Fibroblast of peridontal ligament (primary cell): ENCODE measurements around the gene VRK3.

Experiments
- DNase-seq: peaks from one replicate; pipeline ENCODE4 v3.0.0-alpha.2; 2010; ENCODE audit errors: extremely low read depth

The VRK3 gene

DNA sequence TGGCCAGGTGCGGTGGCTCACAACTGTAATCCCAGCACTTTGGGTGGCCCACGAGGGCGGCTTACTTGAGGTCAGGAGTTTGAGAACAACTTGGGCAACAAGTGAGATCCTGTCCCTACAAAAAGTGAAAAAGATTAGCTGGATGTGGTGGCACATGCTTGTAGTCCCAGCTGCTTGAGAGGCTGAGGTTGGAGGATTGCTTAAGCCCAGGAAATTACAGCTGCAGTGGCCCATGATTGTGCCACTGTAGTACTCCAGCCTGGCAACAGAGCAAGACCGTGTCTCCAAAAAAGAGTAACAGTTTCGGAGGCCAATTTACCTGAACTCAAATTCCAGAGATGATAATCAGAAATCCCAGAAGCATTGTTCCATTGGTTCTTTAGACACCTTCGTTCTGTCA, 5.1 kb upstream of the VRK3 start:
- no peak for DNase-seq

GRCh38 chr19:50026550-50026906, 1.4 kb upstream of the VRK3 start:
- no peak for DNase-seq

DNA sequence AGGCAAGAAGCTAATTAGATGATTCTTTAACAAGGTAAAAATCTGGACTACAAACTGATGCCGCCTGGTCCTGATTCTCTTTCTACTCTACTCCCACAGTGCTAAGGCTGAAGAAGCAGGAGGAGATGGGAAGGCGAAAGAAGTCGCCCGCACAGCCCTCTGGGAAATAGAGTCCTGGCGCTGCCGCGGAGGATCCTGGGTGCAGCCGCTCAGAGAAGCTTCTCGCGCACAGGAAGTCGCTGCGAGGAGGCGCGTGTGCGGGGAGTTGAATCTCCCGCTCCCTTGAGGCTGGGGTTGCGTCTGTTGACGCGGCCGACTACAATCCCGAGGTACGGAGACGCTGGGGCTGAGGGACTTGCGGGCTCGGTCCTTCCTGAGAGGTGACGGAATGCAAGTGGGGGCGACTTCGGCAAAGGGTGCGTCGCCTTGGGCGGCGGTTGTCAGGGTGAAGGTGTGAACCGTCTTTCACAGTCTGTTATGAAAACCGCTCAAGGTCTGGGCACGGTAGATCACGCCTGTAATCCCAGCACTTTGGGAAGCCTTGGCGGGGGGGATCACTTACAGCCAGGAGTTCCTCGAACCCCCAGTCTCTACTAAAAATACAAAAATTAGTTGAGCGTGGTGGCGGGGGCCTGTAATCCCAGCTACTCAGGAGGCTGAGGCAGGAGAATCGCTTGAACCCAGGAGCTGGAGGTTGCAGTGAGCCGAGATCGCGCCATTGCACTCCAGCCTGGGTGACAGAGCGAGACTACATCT, 800 bp upstream of the VRK3 start, which contains the start of gene ZNF473:
ZNF473 (plus strand) TSS at position 212 of the 756 bp plus-strand sequence. CDS start 5,078 bp downstream, outside the sequence.
- DNase-seq, result no peak

- no peak for DNase-seq
These were observed 502 bp downstream of the VRK3 start for GRCh38 chr19:50024719-50025021.

DNA sequence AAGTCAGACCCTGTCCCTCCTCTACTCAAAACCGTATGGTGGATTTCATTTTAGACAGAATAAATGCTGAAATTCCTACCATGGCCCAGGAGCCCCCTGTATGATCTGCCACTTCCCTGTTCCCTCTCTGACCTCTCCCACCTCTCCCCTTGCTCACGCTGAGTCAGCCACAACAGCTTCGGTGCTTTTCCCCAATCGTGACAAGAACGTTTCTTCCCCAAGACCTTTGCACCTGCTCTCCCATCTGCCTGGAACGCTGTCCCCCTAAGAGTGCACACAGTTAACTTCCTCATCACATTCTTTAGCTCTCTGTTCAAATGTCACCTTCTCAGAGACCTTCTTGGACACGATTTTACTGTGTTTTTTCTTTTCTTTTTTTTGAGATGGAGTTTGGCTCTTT, 2.3 kb downstream of the VRK3 start:
- DNase-seq, result no peak

DNA sequence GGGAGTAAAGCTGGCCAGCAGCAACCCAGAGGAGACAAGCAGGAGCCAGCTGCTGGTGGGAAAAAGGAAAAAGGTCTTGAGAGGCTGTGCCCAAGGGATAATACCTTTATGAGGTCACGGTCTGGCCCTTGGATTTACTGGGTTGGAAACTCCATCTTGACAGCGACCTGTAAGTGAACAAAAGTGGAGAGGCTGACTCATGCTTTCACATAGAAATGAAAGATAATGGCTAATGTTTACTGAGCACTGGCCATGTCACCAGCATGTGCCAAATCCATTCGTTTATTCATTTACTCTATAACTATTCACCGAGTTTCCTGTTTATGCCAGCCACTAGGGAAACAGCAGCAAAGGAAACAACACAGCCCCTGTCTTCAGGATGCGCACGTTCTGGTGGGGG, 4.7 kb downstream of the VRK3 start:
- no peak for DNase-seq

- no peak for DNase-seq
These were observed 8.9 kb downstream of the VRK3 start for GRCh38 chr19:50016225-50016807.

DNA sequence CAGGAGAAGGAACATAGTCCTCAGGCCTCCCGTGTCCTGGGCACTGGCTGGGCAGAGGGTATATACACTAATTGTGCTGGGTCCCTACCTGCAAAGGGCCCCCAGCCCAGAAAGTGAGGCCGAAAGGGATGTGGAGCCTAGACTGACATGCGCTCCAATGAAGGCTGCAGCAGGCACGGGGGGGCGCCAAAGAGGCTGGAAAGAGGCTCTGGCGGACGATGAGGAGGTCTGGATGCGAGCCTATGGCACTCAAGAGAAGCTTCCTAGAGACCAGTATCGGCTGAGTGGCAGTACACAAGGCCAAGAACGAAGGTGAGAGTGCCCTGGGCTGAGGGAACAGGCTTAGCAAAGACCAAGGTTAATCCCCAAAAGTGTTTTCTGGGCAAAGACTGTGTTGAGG, 16.6 kb downstream of the VRK3 start:
- DNase-seq, result no peak

DNA sequence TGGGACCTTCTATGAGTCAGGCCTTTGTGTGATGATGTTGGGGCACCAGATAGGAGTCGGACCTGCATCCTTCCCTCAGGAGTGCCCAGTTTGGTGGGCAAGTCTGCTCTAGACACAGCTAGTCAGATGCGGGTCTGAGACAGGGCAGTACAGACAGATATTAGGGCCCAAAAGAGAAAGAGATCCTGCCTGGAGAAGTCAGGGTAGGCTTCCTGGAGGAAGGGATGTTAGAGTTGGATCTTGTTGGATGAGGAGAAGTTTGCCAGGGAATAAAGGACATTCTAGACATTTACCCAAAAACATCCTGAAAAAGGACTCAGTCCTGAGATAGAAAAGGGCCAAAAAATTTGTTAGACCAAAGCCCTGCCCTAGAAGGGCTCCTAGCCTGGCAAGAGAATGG, 17.2 kb downstream of the VRK3 start:
- no peak for DNase-seq

GRCh38 chr19:50007170-50007569, 18.0 kb downstream of the VRK3 start:
- no peak for DNase-seq

DNA sequence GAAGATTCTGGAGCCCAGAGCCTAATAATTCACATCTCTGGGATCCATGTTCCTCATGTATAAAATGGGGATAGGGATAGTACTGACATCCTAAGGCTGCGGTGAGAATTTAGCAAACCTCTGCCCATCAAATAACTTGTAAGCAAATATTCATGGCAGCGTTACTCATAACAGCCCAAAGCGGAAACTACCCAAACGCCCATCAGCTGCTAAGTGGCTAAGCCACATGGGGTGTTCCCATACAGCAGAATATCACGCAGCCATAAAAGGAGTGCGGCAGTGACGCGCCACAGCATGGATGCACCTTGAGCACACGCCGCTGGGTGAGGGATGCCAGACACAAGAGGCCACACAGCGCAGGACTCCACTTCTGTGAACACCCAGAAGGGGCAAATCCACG, 19.7 kb downstream of the VRK3 start:
- DNase-seq, result no peak

GRCh38 chr19:50003810-50004419, 21.3 kb downstream of the VRK3 start:
- peak; percentile 97 for DNase-seq

DNA sequence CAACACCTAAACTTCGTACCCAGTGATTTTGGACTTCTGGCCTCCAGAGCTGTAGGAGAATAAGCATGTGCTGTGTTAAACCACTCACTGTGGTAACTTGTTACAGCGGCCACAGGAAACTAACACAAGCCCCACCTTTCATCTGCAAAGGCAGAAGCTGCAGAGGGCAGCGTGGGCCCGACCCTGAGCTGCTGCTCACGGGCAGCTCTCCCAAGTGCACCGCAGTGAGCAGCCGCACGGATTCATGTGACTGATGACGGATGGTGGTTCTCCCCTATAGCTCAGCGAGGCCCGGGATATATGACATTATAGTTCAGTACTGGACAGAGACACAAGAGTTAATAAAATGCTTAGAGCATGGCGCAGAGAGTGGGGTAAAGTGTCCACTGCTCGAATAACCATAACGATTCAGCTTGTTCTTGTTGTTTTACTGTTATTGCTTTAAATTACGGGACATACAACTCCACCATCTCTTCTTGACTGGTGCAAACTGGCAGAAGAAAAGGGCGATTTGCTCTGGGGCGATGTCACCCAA, 21.9 kb downstream of the VRK3 start:
- no peak for DNase-seq

DNA sequence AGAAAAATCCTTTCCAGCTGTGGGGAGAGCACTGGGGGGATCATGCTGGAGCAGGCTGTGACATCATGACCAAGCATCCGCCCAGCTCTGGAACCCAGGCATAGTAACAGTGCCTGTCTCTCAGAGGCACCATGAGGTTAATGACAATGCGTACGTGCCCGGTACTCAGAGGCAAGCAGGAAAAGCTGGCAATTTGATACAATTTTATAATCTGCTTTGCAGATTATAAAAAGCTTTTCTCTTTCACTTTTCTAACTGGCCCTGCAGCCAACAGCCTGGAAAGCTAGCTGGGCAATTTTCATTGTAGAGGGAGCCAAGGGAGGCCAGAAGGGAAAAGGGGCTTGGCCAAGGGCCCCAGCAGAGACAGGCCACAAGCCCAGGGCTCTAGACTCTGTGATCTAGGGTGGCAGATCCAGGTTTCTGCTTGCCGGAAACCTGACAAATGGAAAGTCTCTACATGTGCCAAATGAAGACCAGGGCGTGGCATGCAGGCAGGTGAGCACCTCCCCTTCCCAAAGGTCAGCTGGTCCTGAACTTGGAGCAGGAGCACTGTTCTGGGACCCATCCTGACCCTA, 22.7 kb downstream of the VRK3 start:
- DNase-seq, result no peak

DNA sequence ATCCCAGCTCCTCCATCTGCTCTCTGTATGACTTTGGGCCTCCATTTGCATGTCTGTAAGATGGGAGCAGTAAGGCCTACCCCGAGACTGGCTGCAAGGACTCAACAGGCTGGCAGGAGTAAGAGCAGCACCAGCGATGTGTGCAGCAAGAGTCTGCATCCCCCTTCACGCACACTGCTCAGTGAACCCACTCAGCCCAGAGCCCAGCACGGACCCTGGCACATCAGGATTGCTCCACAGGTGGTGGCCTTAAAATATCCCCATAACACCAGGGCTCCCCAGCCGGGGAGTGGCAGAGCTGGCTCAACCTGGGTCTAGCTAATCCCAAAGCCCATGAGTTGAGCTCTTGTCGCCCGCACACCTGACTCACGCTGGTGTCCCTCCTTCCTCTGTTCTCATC, 23.4 kb downstream of the VRK3 start:
- no peak for DNase-seq

DNA sequence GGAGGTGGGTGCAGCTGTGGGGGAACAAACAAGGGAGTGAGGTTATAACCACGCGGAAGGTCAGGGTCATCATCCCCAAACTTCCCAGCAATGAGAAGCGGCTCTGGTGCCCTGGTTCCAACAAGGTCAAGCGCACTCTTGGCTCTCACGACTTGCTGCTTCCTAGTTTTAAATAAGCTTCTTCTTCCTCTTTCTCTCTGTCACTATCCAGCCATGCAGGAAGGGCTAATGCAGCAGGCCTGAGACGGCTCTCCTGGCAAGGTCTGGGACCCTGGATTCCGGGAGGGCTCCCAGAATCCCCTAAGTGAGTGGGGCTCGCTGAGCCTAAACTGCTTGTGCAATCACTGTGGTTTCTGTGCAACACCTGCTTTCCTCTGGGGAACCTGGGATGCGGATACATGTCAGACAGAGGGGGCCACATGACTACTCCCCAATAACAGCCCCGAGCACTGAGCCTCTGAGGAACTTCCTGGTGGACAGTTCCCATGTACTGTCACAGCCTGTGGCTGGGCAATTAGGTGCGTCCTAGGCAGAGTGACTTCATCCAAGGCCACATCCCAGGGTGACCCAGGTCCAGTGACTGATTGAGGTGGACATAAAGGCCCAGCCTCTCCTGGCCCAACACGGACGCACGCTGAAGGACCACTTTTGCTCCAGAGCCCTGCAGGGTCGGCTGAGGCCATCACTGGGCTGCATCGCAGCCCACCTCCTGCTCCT, 24.2 kb downstream of the VRK3 start:
- DNase-seq, result no peak

DNA sequence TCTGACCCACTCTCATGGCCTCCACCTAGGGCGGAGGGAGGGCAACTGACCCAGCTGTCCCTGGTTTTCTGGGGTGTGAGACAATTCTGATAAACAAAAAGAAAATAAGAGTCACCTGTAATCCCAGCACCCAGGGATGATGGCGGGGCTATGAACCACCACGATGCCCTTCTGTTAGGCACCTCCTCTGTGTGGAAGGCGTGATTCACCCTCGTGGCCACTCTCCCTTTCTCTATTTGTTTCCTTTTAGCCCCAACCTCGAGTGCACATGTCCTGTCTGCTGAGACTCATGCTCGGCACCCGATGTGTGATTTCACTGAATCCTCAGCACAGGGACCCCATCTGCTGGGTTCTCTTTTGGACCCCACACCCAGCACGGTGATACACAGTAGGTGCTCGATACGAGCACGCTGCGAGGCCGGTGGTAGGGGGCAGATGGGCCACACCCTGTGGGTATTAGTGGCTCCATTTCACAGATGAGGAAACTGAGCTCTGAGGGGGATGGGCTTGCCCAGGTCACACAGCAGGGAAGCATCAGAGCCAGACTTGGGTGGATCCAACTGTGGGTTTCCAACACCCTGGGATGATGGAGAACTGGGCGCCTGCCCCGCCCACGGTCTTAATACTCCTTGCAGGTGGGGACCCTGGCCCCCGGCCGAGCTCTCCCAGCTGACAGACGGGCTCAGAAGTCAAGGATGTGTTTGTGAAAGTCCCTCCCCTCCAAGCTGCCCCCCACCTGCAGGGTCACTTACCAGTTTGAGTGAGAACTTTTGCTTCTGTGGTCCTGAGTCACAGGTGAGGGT, 24.9 kb downstream of the VRK3 start:
- DNase-seq, result no peak

GRCh38 chr19:49999371-50000010, 25.7 kb downstream of the VRK3 start:
- peak; percentile 9 for DNase-seq

- peak; percentile 12 for DNase-seq
These were observed 27.5 kb downstream of the VRK3 start for GRCh38 chr19:49997709-49998108.

GRCh38 chr19:49988433-49988832, 36.7 kb downstream of the VRK3 start:
- DNase-seq, result peak; percentile 12

- no peak for DNase-seq
These were observed 37.2 kb downstream of the VRK3 start for GRCh38 chr19:49988007-49988406.
